Measurements from ENCODE around the gene IL34. TPM values are rescaled to one million over a fixed set of nuclear protein-coding genes. Genes with fewer than 3 reads are reported as not detected.

The IL34 gene
- total and polyA plus RNA-seq, 2 of the 13 experiments (the other 11 are each of a cell fraction or from before 2014, with no cell fraction given) = 1.2 to 1.3 TPM

- TF ChIP-seq ARID3A (IDR thresholded peaks at IDR 0.05; ENCODE audit: low read depth, low read length) (0 out of 2 replicates have a peak, but pooled peaks have one; percentile 38), ZNF761 (CRISPR knock-in tag; conservative IDR thresholded peaks at IDR 0.05) (0 out of 2 replicates have a peak, but pooled peaks have one; percentile 7), ZNF3 (CRISPR knock-in tag; IDR thresholded peaks at IDR 0.05) (no peak), GFI1 (CRISPR knock-in tag; IDR thresholded peaks at IDR 0.05; ENCODE audit: borderline replicate concordance) (peak; percentile 24; the same call in 1 of the 2 replicates), ZFP90 (CRISPR knock-in tag; IDR thresholded peaks at IDR 0.05; ENCODE audit: borderline replicate concordance) (peak; percentile 84; the same call in 1 of the 2 replicates), HOXA5 (CRISPR knock-in tag; IDR thresholded peaks at IDR 0.05) (peak; percentile 74; the same call in 1 of the 2 replicates), TEAD3 (CRISPR knock-in tag; optimal IDR thresholded peaks at IDR 0.05; ENCODE audit: borderline replicate concordance) (peak; percentile 23), ARID5B (CRISPR knock-in tag; IDR thresholded peaks at IDR 0.05) (peak; percentile 29; the same call in 1 of the 2 replicates), MXD4 (CRISPR knock-in tag; IDR thresholded peaks at IDR 0.05) (0 out of 2 replicates have a peak, but pooled peaks have one; percentile 61), RFXANK (CRISPR knock-in tag; IDR thresholded peaks at IDR 0.05) (peak; percentile 69; the same call in 1 of the 2 replicates), ZNF260 (CRISPR knock-in tag; IDR thresholded peaks at IDR 0.05; ENCODE audit: borderline replicate concordance, low read depth) (no peak), TERF1 (CRISPR knock-in tag; IDR thresholded peaks at IDR 0.05) (0 out of 2 replicates have a peak, but pooled peaks have one; percentile 44), MTF2 (CRISPR knock-in tag; IDR thresholded peaks at IDR 0.05; ENCODE audit: borderline replicate concordance) (no peak), ZNF275 (CRISPR knock-in tag; IDR thresholded peaks at IDR 0.05; ENCODE audit: borderline replicate concordance) (no peak), ZFP91 (CRISPR knock-in tag; IDR thresholded peaks at IDR 0.05; ENCODE audit: borderline replicate concordance) (peak; percentile 39; the same call in 1 of the 2 replicates), RAD21 (CRISPR knock-in tag; IDR thresholded peaks at IDR 0.05) (peak; percentile 85), PPARG (CRISPR knock-in tag; conservative IDR thresholded peaks at IDR 0.05) (peak; percentile 68; the same call in 1 of the 2 replicates), RORA (CRISPR knock-in tag; IDR thresholded peaks at IDR 0.05) (no peak)
These were observed 7.7 kb downstream of the IL34 start (continued) for GRCh38 chr16:70653809-70654771.
